ENCODE data around the gene RSU1. TPM values are rescaled to one million over a fixed set of nuclear protein-coding genes. Genes with fewer than 3 reads are reported as not detected.

The RSU1 gene
- 73.8 TPM for total RNA-seq
- polyA plus RNA-seq (ENCODE audit: insufficient read depth in 1 of 8, insufficient read length in 8 of 8, low replicate concordance in 1 of 8), result 10 to 100 TPM; 59.4 to 93.9 (median 79.4) TPM
- long read RNA-seq, donor 1, transcript RSU1-201 (9 exons, 3,834 nt), result major isoform, 18 of 23 reads
- long read RNA-seq, donor 1, partial matches to known transcripts, result 0 of 23 reads
- long read RNA-seq, donor 1, other reads (novel, unspliced or antisense), result 0 of 23 reads
- long read RNA-seq, donor 2, transcript RSU1-201 (9 exons, 3,834 nt), result major isoform, 6 of 7 reads
- long read RNA-seq, donor 2, partial matches to known transcripts, result 0 of 7 reads
- long read RNA-seq, donor 2, other reads (novel, unspliced or antisense), result 0 of 7 reads
- long read RNA-seq, donor 3, transcript RSU1-203 (8 exons, 3,919 nt), result minor isoform, 8 of 35 reads
- long read RNA-seq, donor 3, transcript RSU1-205 (8 exons, 3,639 nt), result minor isoform, 11 of 35 reads
- long read RNA-seq, donor 3, transcript RSU1-201 (9 exons, 3,834 nt), result major isoform, 16 of 35 reads
- long read RNA-seq, donor 3, partial matches to known transcripts, result 0 of 35 reads
- long read RNA-seq, donor 3, other reads (novel, unspliced or antisense), result 0 of 35 reads
- long read RNA-seq, donor 4, transcript RSU1-205 (8 exons, 3,639 nt), result minor isoform, 6 of 18 reads
- long read RNA-seq, donor 4, transcript RSU1-201 (9 exons, 3,834 nt), result major isoform, 11 of 18 reads
- long read RNA-seq, donor 4, partial matches to known transcripts, result 0 of 18 reads
- long read RNA-seq, donor 4, other reads (novel, unspliced or antisense), result 0 of 18 reads
- long read RNA-seq, donor 5, transcript RSU1-205 (8 exons, 3,639 nt), result minor isoform, 15 of 96 reads
- long read RNA-seq, donor 5, transcript RSU1-201 (9 exons, 3,834 nt), result major isoform, 43 of 96 reads
- long read RNA-seq, donor 5, transcript RSU1-203 (8 exons, 3,919 nt), result minor isoform, 14 of 96 reads
- long read RNA-seq, donor 5, partial matches to known transcripts, result 24 of 96 reads
- long read RNA-seq, donor 5, other reads (novel, unspliced or antisense), result 0 of 96 reads
- long read RNA-seq, donor 6, transcript RSU1-201 (9 exons, 3,834 nt), result major isoform, 27 of 45 reads
- long read RNA-seq, donor 6, transcript RSU1-205 (8 exons, 3,639 nt), result minor isoform, 13 of 45 reads
- long read RNA-seq, donor 6, transcript RSU1-203 (8 exons, 3,919 nt), result minor isoform, 5 of 45 reads
- long read RNA-seq, donor 6, partial matches to known transcripts, result 0 of 45 reads
- long read RNA-seq, donor 6, other reads (novel, unspliced or antisense), result 0 of 45 reads
- long read RNA-seq, donor 7, transcript RSU1-201 (9 exons, 3,834 nt), result major isoform, 26 of 40 reads
- long read RNA-seq, donor 7, transcript RSU1-205 (8 exons, 3,639 nt), result minor isoform, 5 of 40 reads
- long read RNA-seq, donor 7, partial matches to known transcripts, result 5 of 40 reads
- long read RNA-seq, donor 7, other reads (novel, unspliced or antisense), result 0 of 40 reads
- long read RNA-seq, donor 8, transcript RSU1-201 (9 exons, 3,834 nt), result major isoform, 16 of 35 reads
- long read RNA-seq, donor 8, transcript RSU1-203 (8 exons, 3,919 nt), result minor isoform, 8 of 35 reads
- long read RNA-seq, donor 8, transcript RSU1-205 (8 exons, 3,639 nt), result minor isoform, 11 of 35 reads
- long read RNA-seq, donor 8, partial matches to known transcripts, result 0 of 35 reads
- long read RNA-seq, donor 8, other reads (novel, unspliced or antisense), result 0 of 35 reads
- long read RNA-seq, donor 9, transcript RSU1-201 (9 exons, 3,834 nt), result major isoform, 18 of 34 reads
- long read RNA-seq, donor 9, transcript RSU1-203 (8 exons, 3,919 nt), result minor isoform, 6 of 34 reads
- long read RNA-seq, donor 9, partial matches to known transcripts, result 7 of 34 reads
- long read RNA-seq, donor 9, other reads (novel, unspliced or antisense), result 0 of 34 reads
- long read RNA-seq, donor 10, transcript RSU1-205 (8 exons, 3,639 nt), result minor isoform, 12 of 44 reads
- long read RNA-seq, donor 10, transcript RSU1-201 (9 exons, 3,834 nt), result major isoform, 16 of 44 reads
- long read RNA-seq, donor 10, transcript RSU1-203 (8 exons, 3,919 nt), result minor isoform, 5 of 44 reads
- long read RNA-seq, donor 10, partial matches to known transcripts, result 11 of 44 reads
- long read RNA-seq, donor 10, other reads (novel, unspliced or antisense), result 0 of 44 reads
- long read RNA-seq, donor 11, transcript RSU1-205 (8 exons, 3,639 nt), result minor isoform, 5 of 28 reads
- long read RNA-seq, donor 11, transcript RSU1-201 (9 exons, 3,834 nt), result major isoform, 17 of 28 reads
- long read RNA-seq, donor 11, partial matches to known transcripts, result 5 of 28 reads
- long read RNA-seq, donor 11, other reads (novel, unspliced or antisense), result 0 of 28 reads

DNA sequence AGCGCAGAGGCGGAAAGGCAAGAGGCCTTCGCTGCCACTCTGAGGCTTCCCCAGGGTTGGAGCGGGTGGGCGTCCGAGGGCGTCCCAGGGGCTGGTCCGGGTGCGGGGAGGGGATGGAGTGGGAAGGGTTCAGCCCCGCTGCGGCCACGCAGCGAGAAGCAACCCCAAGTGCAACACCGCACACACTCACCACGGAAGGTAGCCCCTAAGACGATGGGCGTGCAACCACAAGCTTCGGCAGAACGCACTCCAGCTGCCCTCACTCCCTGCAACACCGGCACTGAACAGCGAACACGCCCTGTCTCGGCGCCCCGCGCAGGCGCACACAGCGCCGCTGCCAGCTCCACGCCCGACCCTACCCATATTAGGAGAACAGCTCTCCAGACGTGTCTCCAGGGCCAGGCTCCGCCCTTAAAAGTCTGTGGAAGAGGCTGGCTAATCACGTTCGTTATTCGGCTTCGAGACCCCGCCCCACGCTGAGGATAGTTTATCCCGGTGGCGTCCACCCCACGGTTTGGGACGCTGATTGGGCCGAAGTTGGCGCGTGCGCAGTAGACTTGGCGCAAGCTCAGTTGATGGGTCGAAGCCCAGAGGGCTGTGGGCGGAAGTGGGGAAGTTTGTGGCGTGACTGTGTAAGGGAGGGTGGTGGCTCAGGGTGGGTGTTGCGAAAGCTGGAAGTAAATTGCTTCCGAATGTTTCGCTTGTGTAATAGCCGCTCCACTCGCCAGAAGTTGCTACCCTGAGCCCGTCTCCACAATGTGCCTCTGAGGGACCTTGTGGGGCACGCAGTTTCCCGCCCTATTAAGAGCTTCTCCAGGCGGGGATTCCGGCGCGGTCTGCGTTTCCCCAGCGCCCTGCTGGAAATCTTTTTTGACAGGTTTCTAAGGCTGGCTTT is at the start of gene RSU1:
Gene RSU1 (minus strand): TSS at position 300 of the 895 bp plus-strand sequence. CDS start 343 bp downstream, outside the sequence.
- H3K36me3 ChIP-seq (ENCODE audit: control insufficient read depth, insufficient read depth, low read length), result peaks cover 7% of the 10 kb centered on the region
- H3K27ac ChIP-seq (ENCODE audit: low read length), result peak within 1 kb of the TSS; percentile 94
- peaks cover 2% of the 10 kb centered on the region for H3K27me3 ChIP-seq (ENCODE audit: control insufficient read depth, insufficient read depth, low read length)
- H3K9me3 ChIP-seq (replicated peaks; ENCODE audit: control insufficient read depth, low read depth, low read length), result peaks cover 4% of the 10 kb centered on the region
- peak; percentile 100 for DNase-seq
- H3K4me1 ChIP-seq (ENCODE audit: control insufficient read depth, insufficient read depth, low read length), result peaks cover 15% of the 10 kb centered on the region
- H3K4me3 ChIP-seq (ENCODE audit: low read length), result peak within 1 kb of the TSS; percentile 75
- WGBS (ENCODE audit: insufficient coverage), result 0% methylated on average over 58 of the region's 65 CpGs

GRCh38 chr10:16866541-16867275 is 49.5 kb upstream of the RSU1 start:
- no peaks in the 10 kb centered on the region for H3K27me3 ChIP-seq (ENCODE audit: control insufficient read depth, insufficient read depth, low read length)
- H3K27ac ChIP-seq (ENCODE audit: low read length), result peak overlapping the region; percentile 53
- H3K36me3 ChIP-seq (ENCODE audit: control insufficient read depth, insufficient read depth, low read length), result no peaks in the 10 kb centered on the region
- peak; percentile 50 for DNase-seq
- H3K4me3 ChIP-seq (ENCODE audit: low read length), result no peak overlapping the region
- H3K9me3 ChIP-seq (replicated peaks; ENCODE audit: control insufficient read depth, low read depth, low read length), result no peaks in the 10 kb centered on the region
- H3K4me1 ChIP-seq (ENCODE audit: control insufficient read depth, insufficient read depth, low read length), result peaks cover 7% of the 10 kb centered on the region
- WGBS (ENCODE audit: insufficient coverage), result no CpG with 5 or more reads among the region's 7 CpGs

DNA sequence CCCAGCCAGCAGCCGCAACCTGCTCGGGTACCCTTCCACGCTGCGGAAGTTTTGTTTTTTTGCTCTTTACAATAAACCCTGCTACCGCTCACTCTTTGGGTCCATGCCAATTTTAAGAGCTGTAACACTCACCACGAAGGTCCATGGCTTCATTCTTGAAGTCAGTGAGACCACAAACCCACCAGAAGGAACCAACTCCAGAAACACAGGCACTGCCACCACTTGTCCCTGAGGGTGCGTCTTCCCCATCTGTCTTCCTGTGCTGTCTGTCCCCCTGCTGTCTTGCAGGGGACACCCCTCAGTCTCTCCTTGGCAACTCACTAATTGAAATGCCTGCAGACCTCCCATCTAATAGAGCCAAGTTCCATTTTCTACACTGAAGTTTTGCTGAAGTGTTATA is 48.5 kb upstream of the RSU1 start:
- 94% methylated on average over 5 of the region's 7 CpGs for WGBS (ENCODE audit: insufficient coverage)
- Histone ChIP-seq H3K9me3 (replicated peaks; ENCODE audit: control insufficient read depth, low read depth, low read length) (no peaks in the 10 kb centered on the region), H3K27me3 (ENCODE audit: control insufficient read depth, insufficient read depth, low read length) (no peaks in the 10 kb centered on the region), H3K36me3 (ENCODE audit: control insufficient read depth, insufficient read depth, low read length) (no peaks in the 10 kb centered on the region), H3K27ac (ENCODE audit: low read length) (no peak overlapping the region), H3K4me3 (ENCODE audit: low read length) (no peak overlapping the region), H3K4me1 (ENCODE audit: control insufficient read depth, insufficient read depth, low read length) (peaks cover 7% of the 10 kb centered on the region)
- no peak for DNase-seq

GRCh38 chr10:16863766-16864165 is 46.5 kb upstream of the RSU1 start:
- Histone ChIP-seq H3K4me1 (ENCODE audit: control insufficient read depth, insufficient read depth, low read length) (peaks cover 7% of the 10 kb centered on the region), H3K36me3 (ENCODE audit: control insufficient read depth, insufficient read depth, low read length) (no peaks in the 10 kb centered on the region), H3K27ac (ENCODE audit: low read length) (no peak overlapping the region), H3K4me3 (ENCODE audit: low read length) (no peak overlapping the region), H3K27me3 (ENCODE audit: control insufficient read depth, insufficient read depth, low read length) (no peaks in the 10 kb centered on the region), H3K9me3 (replicated peaks; ENCODE audit: control insufficient read depth, low read depth, low read length) (no peaks in the 10 kb centered on the region)
- no peak for DNase-seq
- WGBS (ENCODE audit: insufficient coverage), result no CpG with 5 or more reads among the region's 2 CpGs

- no peak overlapping the region for H3K27ac ChIP-seq (ENCODE audit: low read length)
- DNase-seq, result no peak
- no peaks in the 10 kb centered on the region for H3K27me3 ChIP-seq (ENCODE audit: control insufficient read depth, insufficient read depth, low read length)
- no peaks in the 10 kb centered on the region for H3K4me1 ChIP-seq (ENCODE audit: control insufficient read depth, insufficient read depth, low read length)
- no peaks in the 10 kb centered on the region for H3K9me3 ChIP-seq (replicated peaks; ENCODE audit: control insufficient read depth, low read depth, low read length)
- WGBS (ENCODE audit: insufficient coverage), result no CpG with 5 or more reads among the region's 4 CpGs
- H3K4me3 ChIP-seq (ENCODE audit: low read length), result no peak overlapping the region
- H3K36me3 ChIP-seq (ENCODE audit: control insufficient read depth, insufficient read depth, low read length), result no peaks in the 10 kb centered on the region
These were observed 40.2 kb upstream of the RSU1 start for GRCh38 chr10:16857419-16857818.

GRCh38 chr10:16856567-16856966 is 39.3 kb upstream of the RSU1 start:
- Histone ChIP-seq H3K4me3 (ENCODE audit: low read length) (no peak overlapping the region), H3K36me3 (ENCODE audit: control insufficient read depth, insufficient read depth, low read length) (no peaks in the 10 kb centered on the region), H3K9me3 (replicated peaks; ENCODE audit: control insufficient read depth, low read depth, low read length) (no peaks in the 10 kb centered on the region), H3K27ac (ENCODE audit: low read length) (peak overlapping the region; percentile 57), H3K27me3 (ENCODE audit: control insufficient read depth, insufficient read depth, low read length) (no peaks in the 10 kb centered on the region), H3K4me1 (ENCODE audit: control insufficient read depth, insufficient read depth, low read length) (no peaks in the 10 kb centered on the region)
- DNase-seq, result peak; percentile 77
- 20% methylated on average over 1 of the region's 4 CpGs for WGBS (ENCODE audit: insufficient coverage)

GRCh38 chr10:16856092-16856491 is 38.9 kb upstream of the RSU1 start:
- no peaks in the 10 kb centered on the region for H3K36me3 ChIP-seq (ENCODE audit: control insufficient read depth, insufficient read depth, low read length)
- WGBS (ENCODE audit: insufficient coverage), result no CpG with 5 or more reads among the region's 5 CpGs
- no peaks in the 10 kb centered on the region for H3K27me3 ChIP-seq (ENCODE audit: control insufficient read depth, insufficient read depth, low read length)
- no peaks in the 10 kb centered on the region for H3K4me1 ChIP-seq (ENCODE audit: control insufficient read depth, insufficient read depth, low read length)
- no peak overlapping the region for H3K4me3 ChIP-seq (ENCODE audit: low read length)
- H3K27ac ChIP-seq (ENCODE audit: low read length), result peak overlapping the region; percentile 57
- H3K9me3 ChIP-seq (replicated peaks; ENCODE audit: control insufficient read depth, low read depth, low read length), result no peaks in the 10 kb centered on the region
- no peak for DNase-seq

Data from muscle of leg (tissue), 16 donors.